AG04450 (cell line): ENCODE measurements around the gene IRAK1. TPM values are rescaled to one million over a fixed set of nuclear protein-coding genes. Genes with fewer than 3 reads are reported as not detected.
A peak's percentile ranks its signal among the peaks of the same experiment; 100 is the strongest.

Source experiments
- CTCF ChIA-PET: fragments of 300-600, 350-600 bp; formaldehyde crosslinking; extraction: SDS; loops from one replicate; lab custom pipeline; 2022; ENCODE audit warnings: antibody characterized with exemption, inconsistent platforms; lab: Charles Lee
- POLR2A ChIA-PET: fragments of 350-600 bp; formaldehyde crosslinking; extraction: SDS; loops from one replicate; lab custom pipeline; 2021; ENCODE audit warnings: antibody characterized with exemption, inconsistent platforms; lab: Yijun Ruan, JAX
- DNase-seq: peaks from one replicate; pipeline ENCODE4 v3.0.0-alpha.2; 2011; ENCODE audit warnings: low read depth, low spot score
- H3K27ac ChIP-seq: one replicate; pipeline ENCODE4 v1.5.1; 2012; ENCODE audit warnings: low read depth, low read length, control low read depth
- H3K27me3 ChIP-seq: one replicate; pipeline ENCODE4 v1.6.0; 2012; ENCODE audit warnings: low read length; ENCODE audit not compliant: control insufficient read depth, insufficient read depth
- H3K4me3 ChIP-seq: 2 replicates; pipeline ENCODE4 v1.5.1; 2011; ENCODE audit warnings: mild to moderate bottlenecking, low read depth, low read length, control low read depth
- H3K9me3 ChIP-seq: 2 replicates; pipeline ENCODE4 v1.5.1; 2012; ENCODE audit warnings: low read length; ENCODE audit not compliant: control insufficient read depth, insufficient read depth
- CTCF ChIP-seq: IDR thresholded peaks from 2 replicates; pipeline ENCODE4 v1.5.1; 2011; ENCODE audit warnings: low read depth, low read length, control low read depth, inconsistent platforms
- polyA minus RNA-seq: library from RNA; depleted of rRNA, polyadenylated mRNA; stranded (reverse); fragments of >200 nt; gene quantifications from 2 replicates; pipeline ENCODE4 v1.2.3, GENCODE V29; 2011; rRNA and poly(A)+ RNA removed
- polyA plus RNA-seq: library from polyadenylated mRNA; depleted of rRNA; stranded (reverse); fragments of >200 nt; gene quantifications from 2 replicates; pipeline ENCODE4 v1.2.3, GENCODE V29; 2011; rRNA removed

Gene IRAK1
- 31.6 and 36.7 TPM in 2 replicates for polyA plus RNA-seq
- polyA minus RNA-seq, result 44.3 and 66.0 TPM in 2 replicates

- no peaks in the 10 kb centered on the region for H3K9me3 ChIP-seq
These were observed at the start of gene IRAK1 for GRCh38 chrX:154019633-154020528. IRAK1 (minus strand) TSS chrX:154019902; CDS start chrX:154019812, 90 bp downstream.

GRCh38 chrX:154068560-154068959, 48.9 kb upstream of the IRAK1 start:
- no peak for TF ChIP-seq CTCF
- Histone ChIP-seq H3K27me3 (no peaks in the 10 kb centered on the region), H3K4me3 (no peak overlapping the region), H3K9me3 (no peaks in the 10 kb centered on the region), H3K27ac (no peak overlapping the region)
- POLR2A ChIA-PET, result no interaction called here
- no peak for DNase-seq
- CTCF ChIA-PET, result no interaction called here

More at GRCh38 chrX:154019633-154020528, at the start of gene IRAK1:
- ChIA-PET POLR2A (interaction anchor here (1.3 kb wide), 1 partner anchor 21 kb away, joined by 4 read pairs; no protein-coding TSS in a partner anchor), CTCF (interaction anchor here (0.5 kb wide), 1 partner anchor 11 kb away, joined by 3 read pairs; no protein-coding TSS in a partner anchor)
- Histone ChIP-seq H3K27me3 (no peaks in the 10 kb centered on the region), H3K27ac (peak within 1 kb of the TSS; percentile 65), H3K4me3 (peak within 1 kb of the TSS; percentile 63)
- DNase-seq, result no peak
- TF ChIP-seq CTCF, result no peak

- Histone ChIP-seq H3K27ac (no peak overlapping the region), H3K4me3 (no peak overlapping the region), H3K9me3 (no peaks in the 10 kb centered on the region), H3K27me3 (no peaks in the 10 kb centered on the region)
- ChIA-PET CTCF (no interaction called here), POLR2A (no interaction called here)
- no peak for TF ChIP-seq CTCF
- DNase-seq, result no peak
These were observed 45.1 kb upstream of the IRAK1 start for GRCh38 chrX:154064637-154065435.

- Histone ChIP-seq H3K9me3 (no peaks in the 10 kb centered on the region), H3K27ac (no peak overlapping the region), H3K27me3 (no peaks in the 10 kb centered on the region), H3K4me3 (no peak overlapping the region)
- ChIA-PET CTCF (no interaction called here), POLR2A (no interaction called here)
- TF ChIP-seq CTCF, result no peak
- no peak for DNase-seq
These were observed 43.5 kb upstream of the IRAK1 start for GRCh38 chrX:154063234-154063633.
